Spleen (tissue), 11 donors: ENCODE measurements around the gene RHBDL3. TPM values are rescaled to one million over a fixed set of nuclear protein-coding genes. Genes with fewer than 3 reads are reported as not detected.
A peak's percentile ranks its signal among the peaks of the same experiment; 100 is the strongest.

Experiments used
- DNase-seq: peaks from one replicate; pipeline ENCODE4 v3.0.0-alpha.2; 2020
- H3K27ac ChIP-seq, 8 donors: fragments of 200-600 bp; sonication (generic) in 7 of 8; 1 replicate in 4 of 8; 2 replicates in 4 of 8; pipeline versions ENCODE4 v1.5.0 to v1.8.0; 2016 to 2021; ENCODE audit warnings: inconsistent platforms in 4 of 8, mild to moderate bottlenecking in 4 of 8, moderate library complexity in 1 of 8
- H3K27me3 ChIP-seq, 7 donors: fragments of 200-600 bp; sonication (generic) in 6 of 7; replicated peaks in 1 of 7; 1 replicate in 4 of 7; 2 replicates in 3 of 7; pipeline versions ENCODE4 v1.5.0 to v1.8.0; 2016 to 2021; ENCODE audit warnings: inconsistent platforms in 3 of 7, mild to moderate bottlenecking in 1 of 7
- H3K36me3 ChIP-seq, 6 donors: fragments of 200-600 bp; sonication (generic) in 5 of 6; 1 replicate in 4 of 6; 2 replicates in 2 of 6; pipeline versions ENCODE4 v1.5.0 to v1.8.0; 2016 to 2021; ENCODE audit warnings: inconsistent platforms in 2 of 6
- H3K4me1 ChIP-seq, 6 donors: fragments of 200-600 bp; sonication (generic) in 5 of 6; 1 replicate in 3 of 6; 2 replicates in 3 of 6; pipeline versions ENCODE4 v1.5.0 to v1.8.0; 2016 to 2021; ENCODE audit warnings: inconsistent platforms in 3 of 6
- H3K4me3 ChIP-seq, 8 donors: fragments of 200-600 bp; sonication (generic) in 7 of 8; 1 replicate in 4 of 8; 2 replicates in 4 of 8; pipeline versions ENCODE4 v1.5.0 to v1.8.0; 2016 to 2021; ENCODE audit warnings: inconsistent platforms in 4 of 8, mild to moderate bottlenecking in 4 of 8, moderate library complexity in 2 of 8
- H3K9me3 ChIP-seq, 8 donors: fragments of 200-600 bp; sonication (generic) in 7 of 8; 1 replicate in 4 of 8; 2 replicates in 4 of 8; pipeline versions ENCODE4 v1.5.0 to v1.8.0; 2016 to 2021; ENCODE audit warnings: inconsistent platforms in 4 of 8
- POLR2A ChIP-seq, 3 donors: fragments of 450-650 bp; IDR thresholded peaks; one replicate each; pipeline ENCODE4 v1.5.1; 2017; ENCODE audit warnings: antibody characterized with exemption in 3 of 3, mild to moderate bottlenecking in 1 of 3
- POLR2AphosphoS5 ChIP-seq, 3 donors: sonication (generic); formaldehyde crosslinking; IDR thresholded peaks; one replicate each; pipeline ENCODE4 v1.5.1; 2017; ENCODE audit warnings: antibody characterized with exemption in 3 of 3
- WGBS, 5 donors: extraction: QIAGEN DNeasy Blood & Tissue Kit in 3 of 5; methylation state at CpG; one replicate each; pipeline versions ENCODE4 v1.1.5 to v1.1.7; 2013 to 2018; 5-methylcytosine and 5-hydroxymethylcytosine counted together
- intact Hi-C: fragments of 100-400 bp; cut with DNase I; formaldehyde crosslinking; loops from one replicate; pipeline ENCODE4 v1.15.0; 2023; ENCODE audit warnings: low total_unique reads
- polyA plus RNA-seq, 3 donors: library from polyadenylated mRNA; stranded (reverse); fragments of 200-250 nt; gene quantifications; one replicate each; pipeline ENCODE4 v1.2.1, GENCODE V29; 2013
- total RNA-seq, 7 donors: library from RNA; depleted of rRNA in 3 of 7; stranded (reverse); fragments of >200 nt in 3 of 7; fragmentation: NEBNext Ultra II Directional in 4 of 7; extraction: Animal tissue kit (Norgen Biotek cat#: 25700) in 4 of 7; gene quantifications; one replicate each; pipeline versions ENCODE4 v1.1.0 to v1.2.1, GENCODE V29; 2016 to 2021
- TF ChIP-seq, protein P1 (sequence below), 11 experiments: fragments of 200-600 bp in 7 of 11; fragments of 450-650 bp in 4 of 11; sonication (generic) in 4 of 11; IDR thresholded peaks in 8 of 11; conservative IDR thresholded peaks in 3 of 11; 1 replicate in 7 of 11; 2 replicates in 4 of 11; pipeline versions ENCODE4 v1.4.0 to v1.8.0; 2016 to 2021; ENCODE audit warnings: antibody characterized with exemption in 11 of 11, inconsistent platforms in 4 of 11, mild to moderate bottlenecking in 1 of 11
- donor health status: healthy with polysubstance abuse.
- donor health status: DM: no; HTN: no; CAD: no; lungs with moderate emphysema.
- donor health status: DM: no; HTN: no; CAD: no.
- donor health status: Bipolar disorder and iron deficiency.
- donor health status: healthy.
- donor health status: DM: no; HTN: no; CAD: no.
- donor health status: DM: yes; HTN: yes; CAD: no.

Gene RHBDL3
- total and polyA plus RNA-seq, 10 donors: 0.06 to 0.72 (median 0.25) TPM; not detected in 3

DNA sequence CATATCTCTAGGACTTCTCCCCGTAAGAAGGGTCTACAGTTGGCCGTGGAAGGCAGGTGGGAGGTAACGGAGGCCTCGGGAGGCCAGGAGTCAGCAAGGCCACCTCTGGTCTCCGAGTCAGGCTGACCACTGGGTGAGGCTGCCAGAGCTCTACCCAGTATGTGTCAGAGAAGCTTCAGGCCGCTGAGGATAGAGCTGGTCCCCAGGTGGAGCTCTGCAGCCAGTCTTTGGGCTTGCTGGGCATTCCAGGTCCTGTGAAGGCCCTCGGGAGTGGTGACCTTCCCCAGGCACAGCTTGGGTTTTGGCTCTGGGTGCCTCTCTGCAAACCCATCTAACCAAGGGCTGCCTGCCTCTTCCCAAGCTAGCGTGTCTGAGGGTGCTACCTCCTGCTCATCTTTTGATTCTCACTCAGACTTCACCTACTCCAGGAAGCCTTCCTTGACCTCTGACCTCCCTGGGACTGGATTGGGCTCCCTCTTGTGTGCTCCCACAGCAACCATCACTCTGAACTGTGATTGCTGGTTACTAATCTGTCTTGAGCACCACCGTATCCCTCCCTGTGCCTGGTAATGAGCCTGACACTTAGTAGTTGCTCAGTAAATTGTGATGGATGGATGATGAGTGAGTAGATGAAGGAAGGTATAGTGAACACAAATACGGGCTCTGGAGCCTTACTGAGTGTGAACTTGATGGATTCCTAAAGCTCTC, 22.3 kb downstream of the RHBDL3 start:
- no peak for DNase-seq
- TF ChIP-seq POLR2AphosphoS5 (IDR thresholded peaks at IDR 0.05) (no peak), POLR2A (IDR thresholded peaks at IDR 0.05) (no peak)
- TF ChIP-seq, protein P1, sequence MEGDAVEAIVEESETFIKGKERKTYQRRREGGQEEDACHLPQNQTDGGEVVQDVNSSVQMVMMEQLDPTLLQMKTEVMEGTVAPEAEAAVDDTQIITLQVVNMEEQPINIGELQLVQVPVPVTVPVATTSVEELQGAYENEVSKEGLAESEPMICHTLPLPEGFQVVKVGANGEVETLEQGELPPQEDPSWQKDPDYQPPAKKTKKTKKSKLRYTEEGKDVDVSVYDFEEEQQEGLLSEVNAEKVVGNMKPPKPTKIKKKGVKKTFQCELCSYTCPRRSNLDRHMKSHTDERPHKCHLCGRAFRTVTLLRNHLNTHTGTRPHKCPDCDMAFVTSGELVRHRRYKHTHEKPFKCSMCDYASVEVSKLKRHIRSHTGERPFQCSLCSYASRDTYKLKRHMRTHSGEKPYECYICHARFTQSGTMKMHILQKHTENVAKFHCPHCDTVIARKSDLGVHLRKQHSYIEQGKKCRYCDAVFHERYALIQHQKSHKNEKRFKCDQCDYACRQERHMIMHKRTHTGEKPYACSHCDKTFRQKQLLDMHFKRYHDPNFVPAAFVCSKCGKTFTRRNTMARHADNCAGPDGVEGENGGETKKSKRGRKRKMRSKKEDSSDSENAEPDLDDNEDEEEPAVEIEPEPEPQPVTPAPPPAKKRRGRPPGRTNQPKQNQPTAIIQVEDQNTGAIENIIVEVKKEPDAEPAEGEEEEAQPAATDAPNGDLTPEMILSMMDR (IDR thresholded peaks at IDR 0.05 in 8 of 11, conservative IDR thresholded peaks at IDR 0.05 in 3 of 11): no peak
- H3K27me3 ChIP-seq: peaks cover 0 to 34% (median 0%) of the 10 kb centered on the region in 7 donors
- intact Hi-C loops: no loop called here
- H3K36me3 ChIP-seq: no peaks in the 10 kb centered on the region
- H3K4me1 ChIP-seq: peaks cover 0 to 20% (median 6%) of the 10 kb centered on the region in 6 donors
- H3K27ac ChIP-seq: no peak overlapping the region
- H3K9me3 ChIP-seq: no peaks in the 10 kb centered on the region
- 76 to 87% (median 81%) methylated on average over 9 to 10 of the region's 10 CpGs for WGBS, 5 donors
- H3K4me3 ChIP-seq: no peak overlapping the region

DNA sequence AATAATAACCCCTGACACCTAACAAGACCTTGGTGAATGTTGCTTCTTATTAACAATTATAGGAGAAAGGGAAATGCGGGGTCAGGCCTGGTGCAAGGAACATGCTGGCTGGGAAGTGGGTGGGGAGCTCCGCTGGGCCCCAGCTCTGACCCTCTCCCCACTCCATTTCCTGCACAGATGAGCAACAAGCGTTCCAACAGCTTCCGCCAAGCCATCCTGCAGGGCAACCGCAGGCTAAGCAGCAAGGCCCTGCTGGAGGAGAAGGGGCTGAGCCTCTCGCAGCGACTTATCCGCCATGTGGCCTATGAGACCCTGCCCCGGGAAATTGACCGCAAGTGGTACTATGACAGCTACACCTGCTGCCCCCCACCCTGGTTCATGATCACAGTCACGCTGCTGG, 23.0 kb downstream of the RHBDL3 start:
- H3K27ac ChIP-seq: no peak overlapping the region
- peaks cover 0 to 20% (median 6%) of the 10 kb centered on the region in 6 donors for H3K4me1 ChIP-seq
- peaks cover 0 to 28% (median 0%) of the 10 kb centered on the region in 7 donors for H3K27me3 ChIP-seq
- no peaks in the 10 kb centered on the region for H3K9me3 ChIP-seq
- no peaks in the 10 kb centered on the region for H3K36me3 ChIP-seq
- WGBS, 5 donors: 14 to 33% (median 20%) methylated on average over 11 of the region's 11 CpGs
- H3K4me3 ChIP-seq: no peak overlapping the region
- intact Hi-C loops: no loop called here
- DNase-seq: no peak
- TF ChIP-seq POLR2A (IDR thresholded peaks at IDR 0.05) (no peak), POLR2AphosphoS5 (IDR thresholded peaks at IDR 0.05) (peak in 2 of 3 donors; percentile 30 to 49)
- TF ChIP-seq, protein P1 (IDR thresholded peaks at IDR 0.05 in 8 of 11, conservative IDR thresholded peaks at IDR 0.05 in 3 of 11): no peak

DNA sequence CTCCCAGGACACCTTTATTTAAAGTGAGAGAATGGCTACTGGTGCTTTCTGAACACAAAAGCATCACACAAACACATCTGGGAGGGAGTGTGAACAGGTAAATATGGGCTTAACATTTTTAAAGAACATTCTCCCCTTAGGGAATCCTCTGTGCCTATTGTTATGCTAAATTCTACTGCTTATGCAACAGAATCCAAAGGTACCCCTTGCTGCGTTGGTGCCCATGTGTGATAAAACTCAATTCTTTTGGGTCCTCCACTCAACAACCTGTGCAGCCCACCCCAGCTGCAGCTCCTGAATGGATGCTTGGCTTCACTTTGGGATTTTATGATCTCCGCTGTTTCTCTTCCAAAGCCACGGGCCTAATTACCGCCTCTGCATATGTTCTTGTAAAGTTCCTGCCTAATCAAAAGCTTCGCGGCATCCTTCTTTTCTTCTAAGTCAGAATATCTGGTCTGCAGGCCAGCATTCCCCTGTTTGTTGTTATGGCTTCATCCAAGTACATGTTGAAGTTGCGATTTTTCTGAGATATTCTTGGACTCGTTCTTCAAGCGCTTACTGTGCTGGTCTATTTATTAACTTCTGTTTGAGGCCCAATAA, 23.9 kb downstream of the RHBDL3 start:
- Histone ChIP-seq H3K9me3 (no peaks in the 10 kb centered on the region), H3K36me3 (no peaks in the 10 kb centered on the region), H3K4me1 (peaks cover 0 to 13% (median 6%) of the 10 kb centered on the region in 6 donors), H3K4me3 (no peak overlapping the region), H3K27ac (no peak overlapping the region), H3K27me3 (peaks cover 0 to 18% (median 0%) of the 10 kb centered on the region in 7 donors)
- TF ChIP-seq POLR2AphosphoS5 (IDR thresholded peaks at IDR 0.05) (no peak), POLR2A (IDR thresholded peaks at IDR 0.05) (no peak)
- TF ChIP-seq, protein P1 (IDR thresholded peaks at IDR 0.05 in 8 of 11, conservative IDR thresholded peaks at IDR 0.05 in 3 of 11): no peak
- no peak for DNase-seq
- intact Hi-C loops: no loop called here
- 88 to 97% (median 92%) methylated on average over 9 of the region's 9 CpGs for WGBS, 5 donors

DNA sequence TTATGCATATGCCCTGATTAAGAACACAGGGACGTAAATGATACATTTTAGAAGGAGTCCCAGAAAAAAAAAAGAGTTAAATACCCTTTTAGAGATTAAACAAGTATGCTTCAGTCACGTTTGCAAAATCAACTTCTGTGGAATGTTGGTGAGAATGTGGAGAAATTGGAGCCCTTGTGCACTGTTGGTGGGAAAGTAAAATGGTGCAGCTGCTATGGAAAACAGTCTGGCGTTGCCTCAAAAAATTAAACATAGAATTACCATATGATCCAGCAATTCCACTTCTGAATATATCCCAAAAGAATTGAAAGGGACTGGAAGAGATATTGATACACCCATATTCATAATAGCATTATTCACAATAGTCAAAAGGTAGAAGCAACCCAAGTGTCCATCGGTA, 26.5 kb downstream of the RHBDL3 start:
- H3K9me3 ChIP-seq: no peaks in the 10 kb centered on the region
- 74 to 88% (median 83%) methylated on average over 4 of the region's 4 CpGs for WGBS, 5 donors

More for the DNA sequence above, 26.5 kb downstream of the RHBDL3 start:
- H3K4me3 ChIP-seq: no peak overlapping the region
- no peak overlapping the region for H3K27ac ChIP-seq
- TF ChIP-seq POLR2A (IDR thresholded peaks at IDR 0.05): no peak
- H3K36me3 ChIP-seq: no peaks in the 10 kb centered on the region
- H3K4me1 ChIP-seq: peaks cover 0 to 13% (median 6%) of the 10 kb centered on the region in 6 donors
- no peak for DNase-seq
- intact Hi-C loops: no loop called here
- H3K27me3 ChIP-seq: peaks cover 0 to 4% (median 0%) of the 10 kb centered on the region in 7 donors
